ENCODE measurements around the gene CNST. TPM values are rescaled to one million over a fixed set of nuclear protein-coding genes. Genes with fewer than 3 reads are reported as not detected.

The CNST gene
- total and polyA plus RNA-seq, 2 of the 13 experiments (the other 11 are each of a cell fraction or from before 2014, with no cell fraction given) = 6.3 to 12.4 TPM

GRCh38 chr1:246647113-246647512 lies 80.9 kb downstream of the CNST start (continued):
- TF ChIP-seq, protein P1, sequence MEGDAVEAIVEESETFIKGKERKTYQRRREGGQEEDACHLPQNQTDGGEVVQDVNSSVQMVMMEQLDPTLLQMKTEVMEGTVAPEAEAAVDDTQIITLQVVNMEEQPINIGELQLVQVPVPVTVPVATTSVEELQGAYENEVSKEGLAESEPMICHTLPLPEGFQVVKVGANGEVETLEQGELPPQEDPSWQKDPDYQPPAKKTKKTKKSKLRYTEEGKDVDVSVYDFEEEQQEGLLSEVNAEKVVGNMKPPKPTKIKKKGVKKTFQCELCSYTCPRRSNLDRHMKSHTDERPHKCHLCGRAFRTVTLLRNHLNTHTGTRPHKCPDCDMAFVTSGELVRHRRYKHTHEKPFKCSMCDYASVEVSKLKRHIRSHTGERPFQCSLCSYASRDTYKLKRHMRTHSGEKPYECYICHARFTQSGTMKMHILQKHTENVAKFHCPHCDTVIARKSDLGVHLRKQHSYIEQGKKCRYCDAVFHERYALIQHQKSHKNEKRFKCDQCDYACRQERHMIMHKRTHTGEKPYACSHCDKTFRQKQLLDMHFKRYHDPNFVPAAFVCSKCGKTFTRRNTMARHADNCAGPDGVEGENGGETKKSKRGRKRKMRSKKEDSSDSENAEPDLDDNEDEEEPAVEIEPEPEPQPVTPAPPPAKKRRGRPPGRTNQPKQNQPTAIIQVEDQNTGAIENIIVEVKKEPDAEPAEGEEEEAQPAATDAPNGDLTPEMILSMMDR (CRISPR knock-in tag; IDR thresholded peaks at IDR 0.05) = peak; percentile 25; the same call in 1 of the 2 replicates
- TF ChIP-seq AGO1 (IDR thresholded peaks at IDR 0.05; ENCODE audit: low read depth, low read length, poor library complexity, severe bottlenecking) (no peak), ZNF704 (CRISPR knock-in tag; IDR thresholded peaks at IDR 0.05; ENCODE audit: borderline replicate concordance) (no peak), ZNF782 (CRISPR knock-in tag; IDR thresholded peaks at IDR 0.05; ENCODE audit: borderline replicate concordance) (no peak)

GRCh38 chr1:246647513-246647912 lies 81.3 kb downstream of the CNST start:
- FAIRE-seq = no peak
- TF ChIP-seq ZNF740 (CRISPR knock-in tag; IDR thresholded peaks at IDR 0.05) = no peak
- no peak for TF ChIP-seq RELA (CRISPR knock-in tag; IDR thresholded peaks at IDR 0.05)
- TF ChIP-seq MATR3 (CRISPR knock-in tag; IDR thresholded peaks at IDR 0.05) = no peak
- TF ChIP-seq, protein P2, sequence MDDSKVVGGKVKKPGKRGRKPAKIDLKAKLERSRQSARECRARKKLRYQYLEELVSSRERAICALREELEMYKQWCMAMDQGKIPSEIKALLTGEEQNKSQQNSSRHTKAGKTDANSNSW (CRISPR knock-in tag; IDR thresholded peaks at IDR 0.05; ENCODE audit: borderline replicate concordance) = no peak
- TF ChIP-seq, protein P1 (CRISPR knock-in tag; IDR thresholded peaks at IDR 0.05) = no peak
- TF ChIP-seq, protein P3, sequence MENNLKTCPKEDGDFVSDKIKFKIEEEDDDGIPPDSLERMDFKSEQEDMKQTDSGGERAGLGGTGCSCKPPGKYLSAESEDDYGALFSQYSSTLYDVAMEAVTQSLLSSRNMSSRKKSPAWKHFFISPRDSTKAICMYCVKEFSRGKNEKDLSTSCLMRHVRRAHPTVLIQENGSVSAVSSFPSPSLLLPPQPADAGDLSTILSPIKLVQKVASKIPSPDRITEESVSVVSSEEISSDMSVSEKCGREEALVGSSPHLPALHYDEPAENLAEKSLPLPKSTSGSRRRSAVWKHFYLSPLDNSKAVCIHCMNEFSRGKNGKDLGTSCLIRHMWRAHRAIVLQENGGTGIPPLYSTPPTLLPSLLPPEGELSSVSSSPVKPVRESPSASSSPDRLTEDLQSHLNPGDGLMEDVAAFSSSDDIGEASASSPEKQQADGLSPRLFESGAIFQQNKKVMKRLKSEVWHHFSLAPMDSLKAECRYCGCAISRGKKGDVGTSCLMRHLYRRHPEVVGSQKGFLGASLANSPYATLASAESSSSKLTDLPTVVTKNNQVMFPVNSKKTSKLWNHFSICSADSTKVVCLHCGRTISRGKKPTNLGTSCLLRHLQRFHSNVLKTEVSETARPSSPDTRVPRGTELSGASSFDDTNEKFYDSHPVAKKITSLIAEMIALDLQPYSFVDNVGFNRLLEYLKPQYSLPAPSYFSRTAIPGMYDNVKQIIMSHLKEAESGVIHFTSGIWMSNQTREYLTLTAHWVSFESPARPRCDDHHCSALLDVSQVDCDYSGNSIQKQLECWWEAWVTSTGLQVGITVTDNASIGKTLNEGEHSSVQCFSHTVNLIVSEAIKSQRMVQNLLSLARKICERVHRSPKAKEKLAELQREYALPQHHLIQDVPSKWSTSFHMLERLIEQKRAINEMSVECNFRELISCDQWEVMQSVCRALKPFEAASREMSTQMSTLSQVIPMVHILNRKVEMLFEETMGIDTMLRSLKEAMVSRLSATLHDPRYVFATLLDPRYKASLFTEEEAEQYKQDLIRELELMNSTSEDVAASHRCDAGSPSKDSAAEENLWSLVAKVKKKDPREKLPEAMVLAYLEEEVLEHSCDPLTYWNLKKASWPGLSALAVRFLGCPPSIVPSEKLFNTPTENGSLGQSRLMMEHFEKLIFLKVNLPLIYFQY (CRISPR knock-in tag; IDR thresholded peaks at IDR 0.05; ENCODE audit: borderline replicate concordance) = no peak
- TF ChIP-seq, protein P4, sequence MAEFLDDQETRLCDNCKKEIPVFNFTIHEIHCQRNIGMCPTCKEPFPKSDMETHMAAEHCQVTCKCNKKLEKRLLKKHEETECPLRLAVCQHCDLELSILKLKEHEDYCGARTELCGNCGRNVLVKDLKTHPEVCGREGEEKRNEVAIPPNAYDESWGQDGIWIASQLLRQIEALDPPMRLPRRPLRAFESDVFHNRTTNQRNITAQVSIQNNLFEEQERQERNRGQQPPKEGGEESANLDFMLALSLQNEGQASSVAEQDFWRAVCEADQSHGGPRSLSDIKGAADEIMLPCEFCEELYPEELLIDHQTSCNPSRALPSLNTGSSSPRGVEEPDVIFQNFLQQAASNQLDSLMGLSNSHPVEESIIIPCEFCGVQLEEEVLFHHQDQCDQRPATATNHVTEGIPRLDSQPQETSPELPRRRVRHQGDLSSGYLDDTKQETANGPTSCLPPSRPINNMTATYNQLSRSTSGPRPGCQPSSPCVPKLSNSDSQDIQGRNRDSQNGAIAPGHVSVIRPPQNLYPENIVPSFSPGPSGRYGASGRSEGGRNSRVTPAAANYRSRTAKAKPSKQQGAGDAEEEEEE (CRISPR knock-in tag; IDR thresholded peaks at IDR 0.05; ENCODE audit: borderline replicate concordance) = no peak

More at GRCh38 chr1:246647513-246647912, 81.3 kb downstream of the CNST start:
- DNase-seq (ENCODE audit: low spot score) (no peak), ATAC-seq (no peak)
- ChIA-PET POLR2A (no interaction called here), CTCF (ENCODE audit: low intra/inter-chr PET ratio, low total read pairs) (no interaction called here)
- Histone ChIP-seq H3K79me2 (ENCODE audit: insufficient read depth, low read length) (no peaks in the 10 kb centered on the region), H3K9me3 (ENCODE audit: low read length) (no peaks in the 10 kb centered on the region), H3K4me2 (ENCODE audit: low read depth, low read length) (no peak overlapping the region), H3K27me3 (ENCODE audit: control insufficient read depth in 1 of 2, insufficient read depth in 2 of 2, low read length in 2 of 2) (no peaks in the 10 kb centered on the region), H3K27ac (ENCODE audit: extremely low read length, insufficient read depth, low read length) (no peak overlapping the region), H3K4me1 (ENCODE audit: insufficient read depth, low read length) (no peaks in the 10 kb centered on the region), H2AFZ (ENCODE audit: low read length) (no peak overlapping the region), H4K20me1 (ENCODE audit: insufficient read depth, low read length) (no peaks in the 10 kb centered on the region), H3K9ac (ENCODE audit: insufficient read depth, low read depth, low read length) (no peak overlapping the region), H3K36me3 (replicated peaks in 1 of 2; ENCODE audit: control insufficient read depth in 1 of 2, insufficient read depth in 2 of 2, low read length in 2 of 2) (peaks cover 15 to 47% of the 10 kb centered on the region in 2 experiments), H3K4me3 (replicated peaks in 1 of 3; ENCODE audit: insufficient read depth in 1 of 3, low read depth in 2 of 3, low read length in 3 of 3) (no peak overlapping the region)
- 97% methylated on average over 8 of the region's 8 CpGs for WGBS (ENCODE audit: low lambda C conversion rate)
- intact Hi-C loops (cut with micrococcal nuclease; ENCODE audit: unreplicated experiment) = no loop called here
- BruUV-seq (replicated peaks) = no TSS peak
- in situ Hi-C loops (cut with HindIII; ENCODE audit: extremely low pct_ligation_motif_present, low pct_unique_long_range_greater_than_20kb) = no loop called here

All from HepG2 (cell line).